Activated CD4-positive, alpha-beta T cell treated with anti-CD3 and anti-CD28 coated beads, Interleukin-2, amount 10 ng/mL, durations not matched to agents 7 days and 5 days (primary cell): ENCODE measurements around the gene MCM9. TPM values are rescaled to one million over a fixed set of nuclear protein-coding genes. Genes with fewer than 3 reads are reported as not detected.
"Not testable (repeated sequence)": the region's sequence is repeated elsewhere in the genome, so short reads cannot be mapped to it uniquely, and the experiment has no call there.

Experiments
- CTCF ChIA-PET: fragments of 350-600 bp; sonication (Branson Sonifier 250); formaldehyde crosslinking; loops from one replicate; lab custom pipeline; 2021; ENCODE audit warnings: antibody characterized with exemption; lab: Charles Lee
- POLR2A ChIA-PET: fragments of 350-600 bp; sonication (Branson Sonifier 250); formaldehyde crosslinking; loops from one replicate; lab custom pipeline; 2021; ENCODE audit warnings: antibody characterized with exemption; lab: Charles Lee
- DNase-seq: peaks from one replicate; pipeline ENCODE4 v3.0.0-alpha.2; 2020
- H3K27ac Mint-ChIP-seq: one replicate; pipeline ENCODE4 v1.8.0; 2021; ENCODE audit warnings: mild to moderate bottlenecking, moderate library complexity, mixed read lengths
- H3K27me3 Mint-ChIP-seq: one replicate; pipeline ENCODE4 v1.8.0; 2021; ENCODE audit warnings: mixed read lengths
- H3K36me3 Mint-ChIP-seq: one replicate; pipeline ENCODE4 v1.8.0; 2021; ENCODE audit warnings: low read depth, mixed read lengths
- H3K4me1 Mint-ChIP-seq: one replicate; pipeline ENCODE4 v1.8.0; 2021; ENCODE audit warnings: mixed read lengths
- H3K4me3 Mint-ChIP-seq: one replicate; pipeline ENCODE4 v1.8.0; 2021; ENCODE audit warnings: mild to moderate bottlenecking, moderate library complexity, mixed read lengths
- H3K9me3 Mint-ChIP-seq: one replicate; pipeline ENCODE4 v1.8.0; 2021; ENCODE audit warnings: mixed read lengths
- total RNA-seq, 2 experiments: library from RNA; stranded (reverse); gene quantifications; one replicate each; pipeline ENCODE4 v1.2.3, GENCODE V29; 2021

MCM9 gene
- total RNA-seq, 2 experiments from 2014 or later = 19.9 to 21.2 TPM

DNA sequence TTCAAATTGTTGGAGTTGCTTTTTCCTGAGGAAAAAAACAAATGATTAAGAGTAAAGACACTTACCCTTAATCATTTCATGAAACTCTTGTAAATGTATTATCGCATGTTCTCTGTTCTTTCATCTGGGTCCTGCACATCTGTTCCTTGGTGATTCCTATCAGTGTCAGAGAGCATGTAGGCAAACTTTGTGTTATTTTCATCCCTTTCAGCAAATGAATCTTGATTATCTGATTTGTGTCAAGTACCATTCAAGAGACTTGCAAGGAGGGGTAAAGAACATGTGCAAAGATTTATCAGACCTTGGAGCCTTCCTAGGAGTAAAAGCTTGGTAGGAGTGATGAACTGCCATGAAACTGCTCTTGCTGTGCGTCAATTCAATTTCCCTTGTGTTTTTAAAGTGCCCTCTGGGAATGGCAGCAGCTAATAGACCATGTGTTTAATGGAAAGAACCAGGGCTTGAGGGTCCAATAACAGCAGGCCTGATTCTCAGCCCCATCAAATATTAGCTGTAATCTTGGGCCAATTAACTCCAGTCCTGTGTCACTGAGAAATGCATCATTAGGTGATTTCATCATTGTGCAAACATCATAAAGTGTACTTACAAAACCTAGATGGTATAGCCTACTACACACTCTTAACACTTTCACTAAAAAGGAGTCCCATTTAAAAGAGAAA lies 164.7 kb downstream of the MCM9 start:
- H3K36me3 Mint-ChIP-seq = no peaks in the 10 kb centered on the region
- ChIA-PET CTCF (interaction anchor here (1.9 to 2.1 kb wide), 2 partner anchors 21 to 205 kb away, joined by 5 read pairs; no protein-coding TSS in a partner anchor), POLR2A (no interaction called here)
- H3K27me3 Mint-ChIP-seq = no peaks in the 10 kb centered on the region
- DNase-seq = no peak
- H3K4me3 Mint-ChIP-seq = no peak overlapping the region
- H3K9me3 Mint-ChIP-seq = no peaks in the 10 kb centered on the region
- H3K4me1 Mint-ChIP-seq = peaks cover 20% of the 10 kb centered on the region
- no peak overlapping the region for H3K27ac Mint-ChIP-seq

DNA sequence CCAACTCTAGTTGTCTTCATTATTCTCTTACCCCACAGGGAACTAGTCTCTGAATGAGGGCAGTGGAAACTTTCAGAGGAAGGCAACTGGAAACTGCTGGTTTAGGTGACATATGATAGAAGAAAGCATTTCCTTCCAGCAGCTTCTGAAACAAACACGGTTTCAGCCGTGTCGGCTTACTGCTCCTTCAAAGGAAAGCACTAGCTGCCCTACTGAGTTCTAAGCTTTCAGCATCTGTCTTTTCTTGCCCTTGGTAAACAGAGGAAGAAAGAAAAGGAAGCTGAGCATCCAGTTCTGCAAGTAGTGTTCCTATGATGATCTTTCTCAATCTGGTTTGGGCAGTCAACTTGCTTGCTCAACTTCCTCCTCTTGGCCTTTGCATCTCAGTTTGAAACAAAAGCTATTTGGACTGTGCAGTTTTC lies 166.0 kb downstream of the MCM9 start:
- H3K9me3 Mint-ChIP-seq = no peaks in the 10 kb centered on the region
- peak overlapping the region; percentile 20 for H3K27ac Mint-ChIP-seq
- ChIA-PET POLR2A (interaction anchor here (0.6 kb wide), 1 partner anchor 59 kb away, joined by 3 read pairs; no protein-coding TSS in a partner anchor), CTCF (interaction anchor here (0.6 to 2.1 kb wide), 6 partner anchors 11 to 228 kb away, joined by 3 to 5 read pairs (median 3); no protein-coding TSS in a partner anchor)
- no peaks in the 10 kb centered on the region for H3K36me3 Mint-ChIP-seq
- H3K27me3 Mint-ChIP-seq = no peaks in the 10 kb centered on the region
- H3K4me3 Mint-ChIP-seq = no peak overlapping the region
- peak; percentile 39 for DNase-seq
- peaks cover 20% of the 10 kb centered on the region for H3K4me1 Mint-ChIP-seq

- no peaks in the 10 kb centered on the region for H3K27me3 Mint-ChIP-seq
- ChIA-PET CTCF (interaction anchor here (0.7 to 1.3 kb wide), 5 partner anchors 11 to 64 kb away, joined by 3 to 5 read pairs (median 3); no protein-coding TSS in a partner anchor), POLR2A (no interaction called here)
- no peak overlapping the region for H3K4me3 Mint-ChIP-seq
- DNase-seq = no peak
- H3K36me3 Mint-ChIP-seq = no peaks in the 10 kb centered on the region
- H3K9me3 Mint-ChIP-seq = peaks cover under 1% of the 10 kb centered on the region
- peak overlapping the region; percentile 20 for H3K27ac Mint-ChIP-seq
- H3K4me1 Mint-ChIP-seq = peaks cover 20% of the 10 kb centered on the region
These were observed 166.5 kb downstream of the MCM9 start for GRCh38 chr6:118768441-118768840.

- POLR2A ChIA-PET, H3K4me3 Mint-ChIP-seq, H3K36me3 Mint-ChIP-seq, H3K9me3 Mint-ChIP-seq, H3K27me3 Mint-ChIP-seq, H3K27ac Mint-ChIP-seq, DNase-seq: not testable (repeated sequence)
- CTCF ChIA-PET = interaction anchor here (1.0 kb wide), 1 partner anchor 14 kb away, joined by 4 read pairs; no protein-coding TSS in a partner anchor
- H3K4me1 Mint-ChIP-seq = peaks cover 20% of the 10 kb centered on the region
These were observed 169.6 kb downstream of the MCM9 start for GRCh38 chr6:118765316-118765715.

GRCh38 chr6:118764766-118765165 lies 170.2 kb downstream of the MCM9 start:
- ChIA-PET CTCF (no interaction called here), POLR2A (no interaction called here)
- Mint-ChIP-seq H3K27ac (no peak overlapping the region), H3K4me3 (no peak overlapping the region), H3K9me3 (peaks cover 2% of the 10 kb centered on the region), H3K36me3 (no peaks in the 10 kb centered on the region), H3K27me3 (peaks cover 2% of the 10 kb centered on the region), H3K4me1 (peaks cover 20% of the 10 kb centered on the region)
- DNase-seq = no peak

Other genes starting within 250 kb of the MCM9 start
- 10 to 100 TPM; 38.6 to 40.5 TPM for gene ASF1A, start 41.0 kb downstream of the MCM9 start, total RNA-seq
- 1 to 10 TPM; 7.4 to 8.3 TPM for gene FAM184A, start 143.5 kb upstream of the MCM9 start, total RNA-seq